ENCODE results near the gene SLC13A4.

Gene SLC13A4

GRCh38 chr7:135771051-135771450, 43.1 kb upstream of the SLC13A4 start:
- no peak overlapping the region for H3K4me3 ChIP-seq (replicated peaks; ENCODE audit: low read depth, low read length)
- no peak for TF ChIP-seq CTCF (IDR thresholded peaks at IDR 0.05; ENCODE audit: low read length, missing control alignments)
- DNase-seq (ENCODE audit: low read depth): no peak

GRCh38 chr7:135770139-135770710, 42.2 kb upstream of the SLC13A4 start:
- no peak overlapping the region for H3K4me3 ChIP-seq (replicated peaks; ENCODE audit: low read depth, low read length)
- TF ChIP-seq CTCF (IDR thresholded peaks at IDR 0.05; ENCODE audit: low read length, missing control alignments): no peak
- DNase-seq (ENCODE audit: low read depth): peak; percentile 44

GRCh38 chr7:135769005-135769802, 41.2 kb upstream of the SLC13A4 start:
- H3K4me3 ChIP-seq (replicated peaks; ENCODE audit: low read depth, low read length): no peak overlapping the region
- DNase-seq (ENCODE audit: low read depth): no peak
- TF ChIP-seq CTCF (IDR thresholded peaks at IDR 0.05; ENCODE audit: low read length, missing control alignments): no peak

- no peak for TF ChIP-seq CTCF (IDR thresholded peaks at IDR 0.05; ENCODE audit: low read length, missing control alignments)
- no peak for DNase-seq (ENCODE audit: low read depth)
- H3K4me3 ChIP-seq (replicated peaks; ENCODE audit: low read depth, low read length): no peak overlapping the region
Observed at GRCh38 chr7:135768467-135768866, 40.5 kb upstream of the SLC13A4 start.

DNA sequence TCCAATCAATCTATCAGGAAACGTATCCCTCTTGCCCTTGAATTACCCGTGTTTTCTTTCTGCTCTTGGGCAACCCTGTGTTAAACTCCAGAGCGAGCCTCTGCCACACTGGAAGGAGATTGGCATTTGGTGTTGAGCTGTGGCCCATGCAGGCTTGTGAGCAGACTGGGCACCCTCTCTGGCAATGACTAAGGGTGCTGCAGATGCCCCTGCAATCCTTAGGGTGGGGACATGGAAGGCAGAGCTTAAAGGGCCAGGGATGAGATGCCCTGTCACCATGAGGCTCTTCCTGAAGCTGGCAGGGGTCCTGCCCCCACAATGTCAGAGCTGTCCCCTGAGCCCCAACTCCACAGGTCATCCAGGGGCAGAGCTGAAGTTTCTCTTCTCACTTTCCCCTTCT, 40.1 kb upstream of the SLC13A4 start:
- no peak overlapping the region for H3K4me3 ChIP-seq (replicated peaks; ENCODE audit: low read depth, low read length)
- no peak for TF ChIP-seq CTCF (IDR thresholded peaks at IDR 0.05; ENCODE audit: low read length, missing control alignments)
- DNase-seq (ENCODE audit: low read depth): no peak

- no peak overlapping the region for H3K4me3 ChIP-seq (replicated peaks; ENCODE audit: low read depth, low read length)
- no peak for TF ChIP-seq CTCF (IDR thresholded peaks at IDR 0.05; ENCODE audit: low read length, missing control alignments)
- DNase-seq (ENCODE audit: low read depth): peak; percentile 38
Observed at GRCh38 chr7:135763261-135763660, 35.3 kb upstream of the SLC13A4 start.
